Endothelial cell of umbilical vein (primary cell): Measurements from ENCODE around the gene TSSC4. TPM values are rescaled to one million over a fixed set of nuclear protein-coding genes. Genes with fewer than 3 reads are reported as not detected.

ENCODE experiments used
- BruUV-seq: library from RNA; stranded (reverse); fragments of 400-500 nt; replicated peaks from 2 replicates; lab custom pipeline; 2021; lab: Mats Ljungman, UMichigan
- CTCF ChIA-PET: fragments of 300-600, 350-600 bp; sonication (Branson Sonifier 250); formaldehyde crosslinking; loops from one replicate; lab custom pipeline; 2021; ENCODE audit warnings: antibody characterized with exemption, inconsistent platforms; lab: Charles Lee
- POLR2A ChIA-PET: fragments of 300-600, 350-600 bp; sonication (Branson Sonifier 250); formaldehyde crosslinking; loops from one replicate; lab custom pipeline; 2021; ENCODE audit warnings: antibody characterized with exemption, inconsistent platforms; lab: Charles Lee
- DNase-seq: peaks from one replicate; pipeline ENCODE4 v3.0.0-alpha.2; 2011; ENCODE audit warnings: low read depth, low spot score
- FAIRE-seq: peaks from 2 replicates; lab custom pipeline; 2011; peaks lifted over from hg19 to GRCh38; lab: Jason Lieb, UNC
- H2AFZ ChIP-seq: 2 replicates; pipeline ENCODE4 v1.6.0; 2012; ENCODE audit warnings: low read depth, low read length, control low read depth, inconsistent platforms
- H3K27ac ChIP-seq: 2 replicates; pipeline ENCODE4 v1.5.1; 2011; ENCODE audit warnings: low read depth, mild to moderate bottlenecking, control low read depth, low read length, moderate library complexity; ENCODE audit not compliant: insufficient read depth
- H3K27me3 ChIP-seq, 2 experiments: 2 replicates each; pipeline versions ENCODE4 v1.6.0 to v1.6.1; 2011; ENCODE audit warnings: low read length in 2 of 2, mixed read lengths in 1 of 2; ENCODE audit not compliant: control insufficient read depth in 2 of 2, insufficient read depth in 2 of 2
- H3K36me3 ChIP-seq, 2 experiments: 2 replicates in 1 of 2; 3 replicates in 1 of 2; pipeline ENCODE4 v1.5.1; 2011; ENCODE audit warnings: low read length in 2 of 2, mild to moderate bottlenecking in 1 of 2, moderate library complexity in 1 of 2; ENCODE audit not compliant: control insufficient read depth in 2 of 2, insufficient read depth in 2 of 2; ENCODE audit errors: extremely low read depth in 1 of 2
- H3K4me1 ChIP-seq: 3 replicates; pipeline ENCODE4 v1.5.1; 2011; ENCODE audit warnings: mild to moderate bottlenecking, low read length; ENCODE audit not compliant: control insufficient read depth, insufficient read depth; ENCODE audit errors: extremely low read depth
- H3K4me2 ChIP-seq: 2 replicates; pipeline ENCODE4 v1.6.1; 2011; ENCODE audit warnings: low read length, control low read depth, mixed read lengths; ENCODE audit not compliant: insufficient read depth
- H3K4me3 ChIP-seq, 3 experiments: fragments of 200-600 bp in 1 of 3; sonication (generic), shearing (Covaris generic) in 1 of 3; replicated peaks in 1 of 3; 2 replicates each; pipeline ENCODE4 v1.5.1; 2011 to 2016; ENCODE audit warnings: control low read depth in 3 of 3, low read length in 3 of 3, mild to moderate bottlenecking in 2 of 3, inconsistent platforms in 1 of 3, low read depth in 1 of 3, moderate library complexity in 1 of 3; ENCODE audit not compliant: insufficient read depth in 1 of 3
- H3K79me2 ChIP-seq: 2 replicates; pipeline ENCODE4 v1.6.0; 2012; ENCODE audit warnings: low read length, inconsistent platforms; ENCODE audit not compliant: control insufficient read depth, insufficient read depth
- H3K9ac ChIP-seq: replicated peaks from 2 replicates; pipeline ENCODE3; 2011; ENCODE audit warnings: low read length, control low read depth; ENCODE audit not compliant: insufficient read depth; ENCODE audit errors: extremely low read depth
- H3K9me1 ChIP-seq: replicated peaks from 3 replicates; pipeline ENCODE4 v1.6.0; 2011; ENCODE audit warnings: mild to moderate bottlenecking, low read length; ENCODE audit not compliant: control insufficient read depth, insufficient read depth; ENCODE audit errors: extremely low read depth
- H3K9me3 ChIP-seq: replicated peaks from 2 replicates; pipeline ENCODE4 v1.5.1; 2012; ENCODE audit warnings: low read length, inconsistent platforms; ENCODE audit not compliant: control insufficient read depth, insufficient read depth
- H4K20me1 ChIP-seq: replicated peaks from 2 replicates; pipeline ENCODE3; 2011; ENCODE audit warnings: mild to moderate bottlenecking, low read length; ENCODE audit not compliant: control insufficient read depth, insufficient read depth; ENCODE audit errors: extremely low read depth
- EZH2 ChIP-seq: IDR thresholded peaks from 2 replicates; pipeline ENCODE4 v1.6.1; 2012; ENCODE audit warnings: borderline replicate concordance, low read depth, mild to moderate bottlenecking, moderate library complexity, low read length, inconsistent platforms; ENCODE audit not compliant: severe bottlenecking
- FOS ChIP-seq: IDR thresholded peaks from 2 replicates; pipeline ENCODE4 v1.6.1; 2011; ENCODE audit warnings: mild to moderate bottlenecking, low read length, moderate library complexity, borderline replicate concordance; ENCODE audit not compliant: insufficient read depth
- GATA2 ChIP-seq: IDR thresholded peaks from 2 replicates; pipeline ENCODE4 v1.7.0; 2011; ENCODE audit warnings: low read depth, mild to moderate bottlenecking, moderate library complexity, mixed read lengths, low read length; ENCODE audit not compliant: insufficient read length, insufficient read depth
- JUN ChIP-seq: IDR thresholded peaks from 2 replicates; pipeline ENCODE4 v1.6.1; 2011; ENCODE audit warnings: borderline replicate concordance, low read depth; ENCODE audit not compliant: insufficient read length, insufficient read depth
- MYC ChIP-seq: IDR thresholded peaks from one replicate; pipeline ENCODE4 v1.6.1; 2011; ENCODE audit warnings: mild to moderate bottlenecking, low read depth, low read length
- POLR2A ChIP-seq: IDR thresholded peaks from 2 replicates; pipeline ENCODE4 v1.6.1; 2012; ENCODE audit warnings: low read depth, mild to moderate bottlenecking, control low read depth, low read length
- POLR2AphosphoS5 ChIP-seq: IDR thresholded peaks from 2 replicates; pipeline ENCODE4 v1.6.1; 2012; ENCODE audit warnings: low read depth, mild to moderate bottlenecking, control low read depth, low read length, moderate library complexity; ENCODE audit not compliant: insufficient read depth
- dilution Hi-C: fragments of 300-500 bp; cut with MboI; formaldehyde crosslinking; loops from one replicate; pipeline ENCODE4 v1.15.0; 2019; ENCODE audit warnings: low sequenced_read_pairs; ENCODE audit not compliant: extremely low pct_ligation_motif_present
- intact Hi-C: fragments of 100-400 bp; cut with micrococcal nuclease; formaldehyde crosslinking; loops from one replicate; pipeline ENCODE4 v1.10.0; 2022
- polyA plus RNA-seq, 4 experiments: library from polyadenylated mRNA; depleted of rRNA in 3 of 4; stranded (reverse) in 3 of 4; unstranded in 1 of 4; fragments of >200 nt; gene quantifications; 2 replicates each; pipeline versions ENCODE4 v1.2.1 to v1.2.3, GENCODE V29; 2011 to 2012; ENCODE audit warnings: missing spikeins in 1 of 4
- total RNA-seq: library from RNA; stranded (reverse); gene quantifications from 2 replicates; pipeline ENCODE4 v1.2.3, GENCODE V29; 2021
- TF ChIP-seq, protein P1 (sequence below): IDR thresholded peaks from 2 replicates; pipeline ENCODE4 v1.6.1; 2011; ENCODE audit not compliant: insufficient read depth, insufficient read length
- TF ChIP-seq, protein P2 (sequence below), 2 donors: IDR thresholded peaks; 1 replicate in 1 of 2; 2 replicates in 1 of 2; pipeline ENCODE4 v1.5.1; 2011; ENCODE audit warnings: low read length in 2 of 2, mild to moderate bottlenecking in 2 of 2, moderate library complexity in 2 of 2, control low read depth in 1 of 2, inconsistent platforms in 1 of 2, low read depth in 1 of 2; ENCODE audit not compliant: insufficient read depth in 1 of 2; ENCODE audit errors: extremely low read depth in 1 of 2

The TSSC4 gene
- total and polyA plus RNA-seq, 2 donors (not counting 3 experiments of a cell fraction or from before 2014, with no cell fraction given) = 42.7 to 59.6 TPM

DNA sequence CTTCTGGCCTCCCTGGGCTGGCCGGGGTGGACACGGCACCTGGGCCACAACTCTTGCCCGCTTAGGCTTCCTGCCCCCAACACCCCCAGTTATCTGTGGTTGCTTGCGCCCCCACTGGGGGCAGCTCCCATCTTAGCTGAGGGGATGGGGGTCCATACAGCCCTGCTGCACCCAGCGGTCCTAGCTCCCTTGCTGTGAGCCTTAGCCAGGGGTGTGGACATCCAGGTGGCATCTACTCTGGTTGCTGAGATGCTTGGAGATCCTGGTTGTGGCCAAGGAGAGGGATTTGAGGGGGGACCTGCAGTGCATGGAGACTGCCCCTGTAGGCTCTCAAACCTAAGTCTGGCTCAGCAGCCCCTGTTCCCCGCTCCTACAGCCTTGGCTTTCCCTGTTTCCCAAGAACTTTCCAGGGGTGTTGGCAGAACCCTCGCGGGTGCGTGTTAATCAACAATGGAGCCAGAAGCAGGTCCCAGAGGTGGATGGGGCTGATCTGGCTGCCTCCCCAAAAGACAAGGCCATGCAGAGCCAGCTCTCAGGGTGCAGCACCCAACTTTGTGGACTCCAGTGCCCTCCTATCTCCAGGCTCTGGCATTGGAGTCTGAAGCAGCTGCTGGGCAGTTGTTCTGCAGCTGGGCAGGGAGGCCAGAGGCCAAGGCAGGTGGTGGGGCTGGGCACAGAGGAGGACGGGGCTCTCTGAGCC lies 47.6 kb downstream of the TSSC4 start:
- no peak for DNase-seq
- Histone ChIP-seq H4K20me1 (no peaks in the 10 kb centered on the region), H3K9me1 (no peaks in the 10 kb centered on the region), H3K9me3 (no peaks in the 10 kb centered on the region), H2AFZ (no peak overlapping the region), H3K27ac (no peak overlapping the region), H3K4me3 (no peak overlapping the region), H3K79me2 (no peaks in the 10 kb centered on the region), H3K4me1 (no peaks in the 10 kb centered on the region), H3K36me3 (no peaks in the 10 kb centered on the region), H3K9ac (no peak overlapping the region), H3K4me2 (no peak overlapping the region), H3K27me3 (peaks cover 9 to 10% of the 10 kb centered on the region in 2 experiments)
- intact Hi-C loops (no loop called here), dilution Hi-C loops (no loop called here)
- TF ChIP-seq FOS (no peak), POLR2AphosphoS5 (no peak), POLR2A (no peak), JUN (no peak), EZH2 (no peak), MYC (no peak), GATA2 (no peak)
- TF ChIP-seq, protein P1, sequence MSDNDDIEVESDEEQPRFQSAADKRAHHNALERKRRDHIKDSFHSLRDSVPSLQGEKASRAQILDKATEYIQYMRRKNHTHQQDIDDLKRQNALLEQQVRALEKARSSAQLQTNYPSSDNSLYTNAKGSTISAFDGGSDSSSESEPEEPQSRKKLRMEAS = no peak
- TF ChIP-seq, protein P2, sequence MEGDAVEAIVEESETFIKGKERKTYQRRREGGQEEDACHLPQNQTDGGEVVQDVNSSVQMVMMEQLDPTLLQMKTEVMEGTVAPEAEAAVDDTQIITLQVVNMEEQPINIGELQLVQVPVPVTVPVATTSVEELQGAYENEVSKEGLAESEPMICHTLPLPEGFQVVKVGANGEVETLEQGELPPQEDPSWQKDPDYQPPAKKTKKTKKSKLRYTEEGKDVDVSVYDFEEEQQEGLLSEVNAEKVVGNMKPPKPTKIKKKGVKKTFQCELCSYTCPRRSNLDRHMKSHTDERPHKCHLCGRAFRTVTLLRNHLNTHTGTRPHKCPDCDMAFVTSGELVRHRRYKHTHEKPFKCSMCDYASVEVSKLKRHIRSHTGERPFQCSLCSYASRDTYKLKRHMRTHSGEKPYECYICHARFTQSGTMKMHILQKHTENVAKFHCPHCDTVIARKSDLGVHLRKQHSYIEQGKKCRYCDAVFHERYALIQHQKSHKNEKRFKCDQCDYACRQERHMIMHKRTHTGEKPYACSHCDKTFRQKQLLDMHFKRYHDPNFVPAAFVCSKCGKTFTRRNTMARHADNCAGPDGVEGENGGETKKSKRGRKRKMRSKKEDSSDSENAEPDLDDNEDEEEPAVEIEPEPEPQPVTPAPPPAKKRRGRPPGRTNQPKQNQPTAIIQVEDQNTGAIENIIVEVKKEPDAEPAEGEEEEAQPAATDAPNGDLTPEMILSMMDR (IDR thresholded peaks at IDR 0.05; ENCODE audit: extremely low read depth in 1 of 2, insufficient read depth in 1 of 2, low read depth in 1 of 2, low read length in 2 of 2) = no peak
- BruUV-seq = no TSS peak
- ChIA-PET POLR2A (no interaction called here), CTCF (interaction anchor here (1.0 kb wide), 1 partner anchor 28 kb away, joined by 3 read pairs; no protein-coding TSS in a partner anchor)
- FAIRE-seq = no peak
